Stimulated activated CD8-positive, alpha-beta memory T cell treated with anti-CD3 and anti-CD28 coated beads, Interleukin-15, amount 100 ng/mL, for 1 hour (primary cell): ENCODE results near the gene ATAD3B.

ENCODE experiments used
- DNase-seq: peaks from one replicate; pipeline ENCODE4 v3.0.0-alpha.2; 2020; ENCODE audit warnings: low read depth

The ATAD3B gene

GRCh38 chr1:1535201-1536018, 63.8 kb downstream of the ATAD3B start:
- DNase-seq = no peak

DNA sequence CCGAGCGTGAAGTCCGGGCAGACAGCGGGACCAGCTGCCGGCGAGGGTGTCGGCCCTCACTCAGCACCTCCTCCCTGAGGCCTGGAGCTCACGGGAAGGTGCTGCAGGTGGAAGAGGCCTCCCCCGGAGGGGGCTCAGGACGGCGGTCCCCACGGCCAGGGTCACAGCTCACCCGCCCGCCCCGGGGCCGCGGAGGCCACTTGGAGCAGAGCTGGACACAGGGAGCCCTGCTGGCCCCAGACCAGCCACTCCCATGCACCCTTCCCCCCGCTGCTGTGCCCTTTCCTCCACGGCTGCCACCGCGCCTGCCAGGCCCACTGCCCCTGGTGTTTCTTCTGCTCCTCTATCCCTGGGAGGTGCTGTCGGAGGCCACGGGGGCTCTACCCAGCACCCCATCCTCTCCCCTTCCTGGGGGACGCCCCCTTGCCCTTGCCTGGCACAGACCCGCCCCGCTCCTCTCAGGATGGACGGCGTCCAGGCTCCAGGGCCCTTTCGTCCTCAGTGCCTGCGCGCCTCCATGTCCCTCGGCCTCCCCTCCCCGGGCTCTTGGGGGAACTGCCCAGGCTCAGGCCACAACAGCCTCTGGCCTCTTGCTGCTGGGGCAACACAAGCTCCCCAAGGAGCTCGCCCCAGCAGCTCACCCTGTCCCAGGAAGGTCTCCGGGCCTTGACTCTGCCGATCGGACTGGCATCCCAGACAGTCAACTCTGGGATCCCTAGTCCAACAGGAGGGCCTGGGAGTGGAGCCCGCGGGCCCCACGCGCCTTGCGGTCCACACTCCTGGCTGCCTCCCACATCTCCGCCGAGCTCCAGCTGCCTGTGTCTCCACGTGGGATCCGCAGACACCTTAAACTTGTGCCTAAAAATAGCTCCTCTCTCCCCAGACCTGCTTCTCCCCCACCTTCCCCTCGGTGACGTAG, 64.7 kb downstream of the ATAD3B start:
- DNase-seq = no peak

DNA sequence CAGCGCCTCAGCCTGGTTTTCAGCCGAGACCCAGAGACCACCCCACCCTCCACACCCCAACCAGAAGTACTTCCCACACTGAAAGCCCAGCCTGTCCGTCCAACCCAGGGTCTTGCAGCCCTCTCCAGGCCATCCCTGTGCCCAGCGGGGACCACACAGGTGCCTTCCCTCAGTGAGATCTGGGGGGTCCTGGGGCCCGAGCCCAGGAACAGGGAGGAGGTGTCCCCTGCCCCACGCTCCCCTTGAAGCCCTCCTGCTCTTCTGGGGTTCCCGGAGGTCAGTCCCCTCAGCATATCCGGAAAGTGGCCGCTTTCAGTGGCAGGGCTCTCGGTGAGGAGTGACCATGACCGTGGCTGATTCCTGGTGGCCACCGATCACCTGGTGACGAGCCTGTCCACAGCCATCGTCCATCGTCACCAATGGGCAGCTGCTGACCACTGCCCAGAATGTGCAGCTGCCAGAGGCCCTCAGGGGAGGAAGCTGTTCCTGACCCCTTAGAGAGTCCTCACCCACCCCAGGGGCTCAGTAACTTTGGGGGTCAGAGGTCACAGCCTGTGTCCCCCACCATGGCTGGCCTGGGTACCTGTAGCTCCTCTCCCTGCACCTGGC, 65.5 kb downstream of the ATAD3B start:
- no peak for DNase-seq

DNA sequence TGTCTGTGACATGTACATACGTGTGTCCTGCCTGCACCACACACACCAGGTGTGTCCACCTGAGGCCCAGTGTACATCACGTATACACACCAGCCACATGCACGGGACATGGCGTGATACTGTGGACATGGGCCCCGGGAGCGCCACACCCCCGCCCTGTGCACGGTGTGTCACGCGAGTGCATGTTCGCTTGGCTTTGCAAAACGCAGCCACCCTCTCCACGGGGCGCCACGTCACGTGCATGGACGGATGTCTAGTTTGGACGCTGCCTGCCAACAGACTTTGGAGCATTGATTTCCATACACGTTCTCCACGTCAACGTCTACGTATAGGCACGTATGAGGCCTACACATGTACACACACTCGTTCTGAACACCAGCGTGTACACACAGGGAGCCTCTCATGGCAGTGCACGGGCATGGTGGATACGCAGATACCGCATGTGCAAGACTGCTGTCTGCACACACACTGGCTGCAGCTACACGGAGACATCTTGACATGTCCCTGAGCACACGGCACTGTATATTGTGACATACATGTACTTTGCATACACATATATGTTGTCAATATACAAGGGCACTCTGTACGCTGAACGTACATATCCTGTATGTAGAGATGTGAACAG, 66.2 kb downstream of the ATAD3B start:
- DNase-seq = no peak

DNA sequence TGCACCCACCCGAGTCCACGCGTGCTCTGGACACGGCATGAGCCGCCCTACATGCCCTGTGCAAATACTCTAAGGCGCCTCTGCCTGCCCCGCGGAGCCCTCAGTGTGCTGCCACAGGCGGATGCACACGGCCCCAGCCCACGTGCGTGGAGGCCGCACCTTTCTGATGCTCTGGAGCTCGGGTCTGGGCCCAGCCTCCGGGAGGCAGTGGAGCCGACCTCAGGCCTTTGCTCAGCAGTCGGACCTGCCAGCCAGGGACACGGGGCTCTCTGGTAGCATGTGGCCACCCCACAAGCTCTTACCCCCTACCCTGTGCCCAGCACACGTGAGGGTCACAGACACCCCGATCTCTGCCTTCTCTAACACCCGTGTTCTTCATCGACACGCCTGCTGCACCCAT, 66.8 kb downstream of the ATAD3B start:
- no peak for DNase-seq

DNA sequence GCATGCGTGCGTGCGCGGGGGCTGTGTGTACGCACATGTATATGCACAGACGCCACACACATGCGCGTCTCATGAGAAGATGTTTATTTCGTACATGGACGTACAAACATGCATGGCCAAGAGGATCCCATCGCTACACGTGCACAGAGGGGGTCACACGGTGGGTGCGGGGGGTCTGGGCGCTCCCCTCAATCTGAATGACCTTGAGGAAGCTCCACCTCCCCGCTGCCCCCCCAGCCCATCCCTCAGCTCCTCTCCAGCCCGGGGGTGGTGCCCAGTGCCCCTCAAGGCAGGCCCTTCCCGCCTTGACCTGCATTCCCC, 67.4 kb downstream of the ATAD3B start:
- no peak for DNase-seq

- DNase-seq = no peak
Observed at GRCh38 chr1:1539310-1540089, 67.9 kb downstream of the ATAD3B start.

DNA sequence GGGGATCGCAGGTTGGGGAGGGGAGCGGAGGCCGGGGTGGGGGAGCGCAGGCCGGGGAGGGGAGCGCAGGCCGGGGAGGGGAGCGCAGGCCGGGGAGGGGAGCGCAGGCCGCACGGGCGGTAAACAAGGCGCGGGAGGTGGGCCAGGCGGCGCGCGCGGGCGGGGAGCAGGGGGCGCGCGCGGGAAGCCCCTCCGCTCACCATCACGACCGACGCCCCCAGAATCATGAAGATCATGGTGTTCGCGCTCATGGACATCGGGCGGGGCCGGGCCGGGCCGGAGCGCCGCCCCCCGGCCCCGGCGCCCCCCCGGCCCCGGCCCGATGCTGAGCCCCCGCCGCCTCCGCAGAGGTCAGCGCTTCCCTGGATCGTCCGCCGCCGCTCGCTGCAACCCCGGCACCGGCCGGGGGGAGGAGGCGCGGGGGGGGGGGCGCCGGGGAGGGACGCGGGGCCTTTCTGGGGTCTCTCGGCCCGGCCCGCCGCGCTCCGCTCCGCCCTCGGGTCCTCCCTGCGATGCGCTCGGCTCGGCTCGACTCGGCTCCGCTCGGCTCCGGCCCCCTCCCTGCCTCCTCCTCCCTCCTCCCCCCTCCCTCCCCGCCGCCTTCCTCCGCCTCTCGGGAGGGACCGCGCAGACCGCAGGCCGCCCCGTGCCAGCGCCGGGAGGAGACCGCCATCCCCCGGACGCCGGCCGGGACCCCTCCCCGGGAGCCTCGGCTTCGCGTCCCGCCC, 68.7 kb downstream of the ATAD3B start, which contains the start of gene TMEM240:
Gene TMEM240, minus strand, starts transcription at position 535 of the 728 bp plus-strand sequence. Its CDS starts 278 bp downstream, at position 257.
- DNase-seq = peak; percentile 17

GRCh38 chr1:1540818-1541628, 69.5 kb downstream of the ATAD3B start:
- no peak for DNase-seq

GRCh38 chr1:1541956-1542765, 70.6 kb downstream of the ATAD3B start:
- DNase-seq = no peak

DNA sequence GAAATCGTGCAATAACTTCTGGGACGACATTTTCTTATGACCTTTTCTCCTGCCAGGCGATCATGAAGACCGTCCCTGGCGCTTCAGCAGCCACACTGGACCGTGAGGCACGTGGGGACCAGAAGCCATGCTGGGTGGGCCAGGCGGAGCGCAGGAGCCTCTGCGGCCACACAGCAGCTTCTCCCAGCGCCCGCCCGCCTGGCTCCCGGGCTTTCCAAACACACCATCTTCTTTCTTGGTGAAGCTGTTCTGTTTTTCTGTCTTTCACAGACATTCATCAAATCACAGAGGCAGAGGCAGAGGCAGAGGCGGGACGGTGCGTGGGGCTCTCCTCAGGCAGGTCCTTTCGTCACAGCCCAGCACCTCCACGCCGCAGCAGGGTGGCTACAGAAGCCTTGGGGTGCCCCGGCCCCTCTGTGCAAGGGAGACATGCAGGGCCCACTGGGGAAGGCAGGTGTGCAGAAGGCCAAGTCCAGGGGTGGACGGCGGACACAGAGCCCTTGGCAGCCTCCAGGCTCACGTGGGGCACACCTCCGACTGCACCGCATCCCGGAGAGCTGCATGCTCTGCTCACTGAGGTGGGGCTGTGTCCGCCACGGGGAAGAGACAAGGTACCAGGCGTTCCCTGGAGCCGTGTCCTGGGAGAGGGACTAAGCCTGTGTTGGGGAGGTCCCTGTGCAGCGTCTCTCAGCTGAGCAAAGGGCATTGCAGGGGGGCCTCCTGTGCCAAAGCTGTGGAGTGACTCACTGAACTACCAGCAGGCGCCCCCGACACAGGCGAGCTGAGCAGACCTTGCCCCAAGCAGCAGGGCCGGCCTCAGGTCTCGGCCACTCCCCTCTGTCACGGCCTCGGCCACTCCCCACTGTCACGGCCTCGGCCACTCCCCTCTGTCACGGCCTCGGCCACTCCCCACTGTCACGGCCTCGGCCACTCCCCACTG, 71.5 kb downstream of the ATAD3B start:
- DNase-seq = no peak

DNA sequence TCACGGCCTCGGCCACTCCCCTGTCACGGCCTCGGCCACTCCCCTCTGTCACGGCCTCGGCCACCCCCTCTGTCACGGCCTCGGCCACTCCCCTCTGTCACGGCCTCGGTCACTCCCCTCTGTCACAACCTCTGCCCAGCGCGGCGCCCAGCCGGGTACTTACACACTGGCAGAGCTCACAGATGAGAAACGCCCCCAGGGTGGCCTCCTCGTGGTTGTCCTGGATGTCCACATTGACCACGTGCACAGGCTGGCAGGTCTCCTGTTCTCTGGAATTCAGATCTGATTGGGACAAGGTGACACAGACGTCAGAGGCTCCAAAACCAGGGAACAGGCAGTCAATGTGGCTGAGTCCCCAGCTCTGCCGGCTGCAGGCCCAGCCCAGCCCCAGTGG, 72.1 kb downstream of the ATAD3B start:
- DNase-seq = no peak

DNA sequence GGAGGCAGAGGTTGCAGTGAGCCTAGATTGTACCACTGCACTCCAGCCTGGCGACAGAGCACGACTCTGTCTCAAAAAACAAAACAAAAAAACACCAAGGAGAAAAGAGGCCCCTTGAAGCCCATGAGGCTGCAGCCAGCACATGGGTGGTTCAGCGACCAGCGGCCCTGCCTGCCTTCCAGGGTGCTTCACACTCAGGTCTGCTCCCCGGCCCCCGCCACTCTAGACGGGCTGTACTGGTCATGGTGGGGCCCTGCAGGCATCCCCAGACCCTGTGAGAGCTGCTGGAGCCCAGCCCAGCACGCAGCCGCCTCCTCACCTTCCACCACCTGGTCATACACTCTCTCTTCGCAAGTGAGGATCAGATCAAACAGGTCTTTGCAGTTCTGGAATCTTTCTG, 73.0 kb downstream of the ATAD3B start:
- DNase-seq = no peak
